HCT116 (cell line): ENCODE data around the gene EFS. TPM values are rescaled to one million over a fixed set of nuclear protein-coding genes. Genes with fewer than 3 reads are reported as not detected.

Source experiments
- ATAC-seq: fragments of 200-7000 bp; cut with Tn5 transposase; 2 replicates; pipeline ENCODE4 v1.9.1; 2020; ENCODE audit warnings: mild to moderate bottlenecking, moderate library complexity
- BruUV-seq: library from RNA; stranded (reverse); fragments of 400-500 nt; replicated peaks from 2 replicates; lab custom pipeline; 2021; lab: Mats Ljungman, UMichigan
- CTCF ChIA-PET: fragments of 300-600 bp; sonication (Branson Sonifier 250); formaldehyde crosslinking; loops from one replicate; lab custom pipeline; 2021; ENCODE audit warnings: antibody characterized with exemption; lab: Charles Lee
- POLR2A ChIA-PET: fragments of 300-600, 350-600 bp; sonication (Branson Sonifier 250); formaldehyde crosslinking; loops from one replicate; lab custom pipeline; 2021; ENCODE audit warnings: antibody characterized with exemption; lab: Charles Lee
- RAD21 ChIA-PET, 2 experiments: fragments of 300-600 bp; sonication (Branson Sonifier 250); formaldehyde crosslinking; loops; one replicate each; lab custom pipeline; 2023; ENCODE audit warnings: low total read pairs in 2 of 2; ENCODE audit not compliant: uncharacterized antibody in 2 of 2, unreplicated experiment in 2 of 2, low non-redundant PET in 1 of 2; lab: Charles Lee
- DNase-seq: peaks from one replicate; pipeline ENCODE4 v3.0.0-alpha.2; 2010; ENCODE audit warnings: low read depth, low spot score
- H2AFZ ChIP-seq: fragments of 200-600 bp; shearing (Covaris generic), sonication (generic); 2 replicates; pipeline ENCODE4 v1.6.1; 2017; ENCODE audit warnings: low read depth, mixed run types, mixed read lengths, antibody characterized with exemption, low read length; ENCODE audit not compliant: poor library complexity, severe bottlenecking
- H3K27ac ChIP-seq: 2 replicates; pipeline ENCODE4 v1.5.1; 2012; ENCODE audit warnings: low read depth, low read length
- H3K27me3 ChIP-seq: fragments of 200-600 bp; sonication (generic); 2 replicates; pipeline ENCODE4 v1.6.1; 2016; ENCODE audit warnings: mixed run types, low read length, mixed read lengths; ENCODE audit not compliant: insufficient read depth
- H3K36me3 ChIP-seq, 2 experiments: fragments of 200-500 bp in 1 of 2; fragments of 200-600 bp in 1 of 2; sonication (Bioruptor generic) in 1 of 2; sonication (generic) in 1 of 2; 2 replicates each; pipeline versions ENCODE4 v1.5.1 to v1.6.1; 2014 to 2016; ENCODE audit warnings: low read length in 2 of 2, inconsistent platforms in 1 of 2, mixed read lengths in 1 of 2, mixed run types in 1 of 2; ENCODE audit not compliant: insufficient read depth in 2 of 2, control insufficient read depth in 1 of 2
- H3K4me1 ChIP-seq, 2 experiments: fragments of 200-600 bp in 1 of 2; sonication (generic) in 1 of 2; 2 replicates each; pipeline versions ENCODE4 v1.5.1 to v1.6.1; 2012 to 2017; ENCODE audit warnings: low read length in 2 of 2, inconsistent platforms in 1 of 2, mild to moderate bottlenecking in 1 of 2, mixed read lengths in 1 of 2, mixed run types in 1 of 2, moderate library complexity in 1 of 2; ENCODE audit not compliant: insufficient read depth in 2 of 2, control insufficient read depth in 1 of 2
- H3K4me2 ChIP-seq: fragments of 200-600 bp; sonication (generic); 2 replicates; pipeline ENCODE4 v1.6.1; 2017; ENCODE audit warnings: mixed run types, low read length, mixed read lengths
- H3K4me3 ChIP-seq, 2 experiments: fragments of 200-600 bp in 1 of 2; sonication (generic) in 1 of 2; replicated peaks in 1 of 2; 2 replicates each; pipeline ENCODE4 v1.5.1; 2011 to 2016; ENCODE audit warnings: low read length in 2 of 2, control low read depth in 1 of 2, low read depth in 1 of 2, mild to moderate bottlenecking in 1 of 2, mixed read lengths in 1 of 2, mixed run types in 1 of 2
- H3K79me2 ChIP-seq: fragments of 200-600 bp; sonication (generic); 2 replicates; pipeline ENCODE4 v1.6.1; 2017; ENCODE audit warnings: mild to moderate bottlenecking, mixed run types, low read length, moderate library complexity, mixed read lengths; ENCODE audit not compliant: insufficient read depth
- H3K9ac ChIP-seq: fragments of 200-600 bp; sonication (generic); 2 replicates; pipeline ENCODE4 v1.6.1; 2016; ENCODE audit warnings: low read length, mixed read lengths
- H3K9me2 ChIP-seq: fragments of 200-600 bp; sonication (generic), shearing (Covaris generic); 2 replicates; pipeline ENCODE4 v1.6.1; 2017; ENCODE audit warnings: mixed run types, mild to moderate bottlenecking, moderate library complexity; ENCODE audit not compliant: insufficient read depth
- H3K9me3 ChIP-seq, 2 experiments: fragments of 200-500 bp in 1 of 2; fragments of 200-600 bp in 1 of 2; sonication (Bioruptor generic) in 1 of 2; sonication (generic) in 1 of 2; 2 replicates each; pipeline ENCODE4 v1.6.1; 2014 to 2017; ENCODE audit warnings: low read length in 2 of 2, mixed read lengths in 2 of 2, inconsistent platforms in 1 of 2, low read depth in 1 of 2, mild to moderate bottlenecking in 1 of 2, mixed run types in 1 of 2, moderate library complexity in 1 of 2; ENCODE audit not compliant: control insufficient read depth in 1 of 2, insufficient read depth in 1 of 2
- H4K20me1 ChIP-seq: fragments of 200-600 bp; sonication (generic), shearing (Covaris generic); 2 replicates; pipeline ENCODE4 v1.6.1; 2017; ENCODE audit warnings: mixed run types, mild to moderate bottlenecking, moderate library complexity; ENCODE audit not compliant: insufficient read depth
- CEBPB ChIP-seq: IDR thresholded peaks from 2 replicates; pipeline ENCODE4 v1.6.1; 2012; ENCODE audit warnings: low read depth
- ELF1 ChIP-seq: IDR thresholded peaks from 2 replicates; pipeline ENCODE4 v1.6.1; 2012; ENCODE audit warnings: low read depth, borderline replicate concordance
- POLR2AphosphoS5 ChIP-seq: IDR thresholded peaks from 2 replicates; pipeline ENCODE4 v1.6.1; 2011; ENCODE audit warnings: mild to moderate bottlenecking, low read depth, low read length, moderate library complexity
- REST ChIP-seq: IDR thresholded peaks from 2 replicates; pipeline ENCODE4 v1.6.1; 2012; ENCODE audit warnings: low read depth
- SIN3A ChIP-seq: IDR thresholded peaks from 2 replicates; pipeline ENCODE4 v1.6.1; 2012; ENCODE audit warnings: low read depth
- SRF ChIP-seq: IDR thresholded peaks from 2 replicates; pipeline ENCODE4 v1.6.1; 2012; ENCODE audit warnings: low read depth
- YY1 ChIP-seq: IDR thresholded peaks from 2 replicates; pipeline ENCODE4 v1.6.1; 2011; ENCODE audit warnings: low read length, low read depth, moderate library complexity, mild to moderate bottlenecking; ENCODE audit not compliant: insufficient replicate concordance; ENCODE audit errors: extremely low read depth
- ZFX ChIP-seq: fragments of 450-650 bp; IDR thresholded peaks from 2 replicates; pipeline ENCODE4 v1.6.1; 2017
- intact Hi-C: fragments of 100-400 bp; cut with micrococcal nuclease; formaldehyde crosslinking; loops from 2 replicates; pipeline ENCODE4 v1.10.0; 2022
- total RNA-seq: library from RNA; stranded (reverse); gene quantifications from one replicate; pipeline ENCODE4 v1.2.1, GENCODE V29; 2021; ENCODE audit not compliant: unreplicated experiment

The EFS gene
- total RNA-seq, 1 experiment from 2014 or later: 0.10 TPM

GRCh38 chr14:23324455-23324846 lies 40.5 kb downstream of the EFS start (continued):
- TF ChIP-seq YY1: no peak
- TF ChIP-seq ELF1: no peak

GRCh38 chr14:23323838-23324454 lies 41.0 kb downstream of the EFS start:
- ChIA-PET RAD21 (no interaction called here), POLR2A (no interaction called here), CTCF (no interaction called here)
- DNase-seq: no peak
- no TSS peak for BruUV-seq
- TF ChIP-seq POLR2AphosphoS5: no peak
- no peak for TF ChIP-seq SIN3A
- no peak for TF ChIP-seq ZFX
- no peak for TF ChIP-seq SRF
- TF ChIP-seq CEBPB: no peak
- no peak for TF ChIP-seq REST
- H4K20me1 ChIP-seq: no peaks in the 10 kb centered on the region
- no peak overlapping the region for H3K9ac ChIP-seq
- no peak overlapping the region for H2AFZ ChIP-seq
- no peak overlapping the region for H3K27ac ChIP-seq
- H3K4me2 ChIP-seq: no peak overlapping the region
- no peak overlapping the region for H3K4me3 ChIP-seq
- H3K79me2 ChIP-seq: peaks cover 30% of the 10 kb centered on the region
- no peaks in the 10 kb centered on the region for H3K9me3 ChIP-seq
- no peaks in the 10 kb centered on the region for H3K27me3 ChIP-seq
- intact Hi-C loops: no loop called here
- ATAC-seq: no peak
- peaks cover 12 to 23% of the 10 kb centered on the region in 2 experiments; a peak in 3 of 4 replicates for H3K4me1 ChIP-seq
- peaks cover 30 to 31% of the 10 kb centered on the region in 2 experiments; a peak in 3 of 4 replicates for H3K36me3 ChIP-seq
- no peaks in the 10 kb centered on the region for H3K9me2 ChIP-seq
